ENCODE data around the gene ASIC2. TPM values are rescaled to one million over a fixed set of nuclear protein-coding genes. Genes with fewer than 3 reads are reported as not detected.

The ASIC2 gene
- total and polyA plus RNA-seq, 9 of the 15 experiments (the other 6 are each of a cell fraction or from before 2014, with no cell fraction given) = not detected

- FAIRE-seq = no peak
Measured at GRCh38 chr17:33009636-33010035, 283.5 kb downstream of the ASIC2 start.

GRCh38 chr17:33007186-33007585 is 285.9 kb downstream of the ASIC2 start:
- H3K9me3 ChIP-seq (replicated peaks; ENCODE audit: control insufficient read depth, insufficient read depth, low read depth, low read length) = no peaks in the 10 kb centered on the region
- H3K4me2 ChIP-seq (ENCODE audit: insufficient read depth, low read length) = no peak overlapping the region
- no peak overlapping the region for H2AFZ ChIP-seq (ENCODE audit: low read depth, low read length)
- no peaks in the 10 kb centered on the region for H4K20me1 ChIP-seq (replicated peaks; ENCODE audit: control insufficient read depth, insufficient read depth, low read length)
- no peak for ATAC-seq
- no peak overlapping the region for H3K9ac ChIP-seq (ENCODE audit: insufficient read depth in 1 of 2, low read depth in 2 of 2, low read length in 2 of 2)
- in situ Hi-C loops (cut with MboI) = no loop called here
- H3K4me3 ChIP-seq = no peak overlapping the region
- WGBS (ENCODE audit: insufficient coverage, low coverage, missing lambda C conversion rate) = 3% methylated on average over 7 of the region's 7 CpGs
- no peaks in the 10 kb centered on the region for H3K4me1 ChIP-seq (replicated peaks in 1 of 2; ENCODE audit: control insufficient read depth in 2 of 2, insufficient read depth in 2 of 2, low read length in 2 of 2)
- no peak overlapping the region for H3K27ac ChIP-seq (ENCODE audit: extremely low read depth, low read depth, low read length)
- H3K27me3 ChIP-seq (ENCODE audit: control insufficient read depth in 2 of 2, insufficient read depth in 2 of 2, low read length in 2 of 2) = peaks cover 11 to 30% of the 10 kb centered on the region in 2 experiments; a peak in 4 of 5 replicates
- no peak for FAIRE-seq
- H3K9me1 ChIP-seq (ENCODE audit: control insufficient read depth, insufficient read depth, low read length) = no peaks in the 10 kb centered on the region
- intact Hi-C loops (cut with micrococcal nuclease) = no loop called here
- no peak for DNase-seq (ENCODE audit: extremely low read depth in 1 of 4, low spot score in 3 of 4)
- BruUV-seq (replicated peaks) = no TSS peak
- CTCF ChIA-PET (ENCODE audit: low intra/inter-chr PET ratio) = no interaction called here
- H3K36me3 ChIP-seq (ENCODE audit: control insufficient read depth, insufficient read depth, low read length) = no peaks in the 10 kb centered on the region
- POLR2A ChIA-PET = no interaction called here
- H3K79me2 ChIP-seq (ENCODE audit: control insufficient read depth, insufficient read depth, low read length) = no peaks in the 10 kb centered on the region
- TF ChIP-seq BRD9 (IDR thresholded peaks at IDR 0.05; ENCODE audit: low read depth, partially characterized antibody) = no peak
- TF ChIP-seq FOXM1 (IDR thresholded peaks at IDR 0.05; ENCODE audit: low read depth) = no peak
- TF ChIP-seq FOXM1 (CRISPR knock-in tag; IDR thresholded peaks at IDR 0.05; ENCODE audit: low read depth) = no peak
- TF ChIP-seq ZNF217 (CRISPR knock-in tag; IDR thresholded peaks at IDR 0.05) = no peak
- TF ChIP-seq E2F6 (IDR thresholded peaks at IDR 0.05; ENCODE audit: borderline replicate concordance in 1 of 2, extremely low read depth in 1 of 2, insufficient read depth in 1 of 2, insufficient read length in 1 of 2, low read depth in 1 of 2, low read length in 1 of 2, poor library complexity in 1 of 2, severe bottlenecking in 1 of 2) = no peak
- no peak for TF ChIP-seq NR3C1 (CRISPR knock-in tag; IDR thresholded peaks at IDR 0.05)
- TF ChIP-seq ZNF518B (CRISPR knock-in tag; IDR thresholded peaks at IDR 0.05) = no peak
- TF ChIP-seq ZNF212 (CRISPR knock-in tag; IDR thresholded peaks at IDR 0.05) = no peak
- no peak for TF ChIP-seq ZKSCAN8 (CRISPR knock-in tag; IDR thresholded peaks at IDR 0.05)
- no peak for TF ChIP-seq FOXA1 (IDR thresholded peaks at IDR 0.05; ENCODE audit: borderline replicate concordance)
- TF ChIP-seq SMARCA5 (IDR thresholded peaks at IDR 0.05) = no peak

More at GRCh38 chr17:33009636-33010035, 283.5 kb downstream of the ASIC2 start:
- Histone ChIP-seq H4K20me1 (replicated peaks; ENCODE audit: control insufficient read depth, insufficient read depth, low read length) (no peaks in the 10 kb centered on the region), H3K9me3 (replicated peaks; ENCODE audit: control insufficient read depth, insufficient read depth, low read depth, low read length) (no peaks in the 10 kb centered on the region), H3K9ac (ENCODE audit: insufficient read depth in 1 of 2, low read depth in 2 of 2, low read length in 2 of 2) (no peak overlapping the region; a peak in 1 of 4 replicates), H3K4me2 (ENCODE audit: insufficient read depth, low read length) (no peak overlapping the region), H3K36me3 (ENCODE audit: control insufficient read depth, insufficient read depth, low read length) (no peaks in the 10 kb centered on the region), H3K79me2 (ENCODE audit: control insufficient read depth, insufficient read depth, low read length) (no peaks in the 10 kb centered on the region), H3K4me1 (replicated peaks in 1 of 2; ENCODE audit: control insufficient read depth in 2 of 2, insufficient read depth in 2 of 2, low read length in 2 of 2) (peaks cover 0 to 3% of the 10 kb centered on the region in 2 experiments; a peak in 2 of 5 replicates), H3K27me3 (ENCODE audit: control insufficient read depth in 2 of 2, insufficient read depth in 2 of 2, low read length in 2 of 2) (peaks cover 11 to 43% of the 10 kb centered on the region in 2 experiments; a peak in 4 of 5 replicates), H3K9me1 (ENCODE audit: control insufficient read depth, insufficient read depth, low read length) (no peaks in the 10 kb centered on the region), H2AFZ (ENCODE audit: low read depth, low read length) (no peak overlapping the region), H3K27ac (ENCODE audit: extremely low read depth, low read depth, low read length) (no peak overlapping the region), H3K4me3 (no peak overlapping the region)
- no TSS peak for BruUV-seq (replicated peaks)
- ATAC-seq (no peak), DNase-seq (ENCODE audit: extremely low read depth in 1 of 4, low spot score in 3 of 4) (no peak)
- WGBS (ENCODE audit: insufficient coverage, low coverage, missing lambda C conversion rate) = 13% methylated on average over 9 of the region's 9 CpGs
- intact Hi-C loops (cut with micrococcal nuclease) (no loop called here), in situ Hi-C loops (cut with MboI) (no loop called here)
- TF ChIP-seq BHLHE40 (IDR thresholded peaks at IDR 0.05; ENCODE audit: low read length) (no peak), THRAP3 (IDR thresholded peaks at IDR 0.05; ENCODE audit: borderline replicate concordance) (no peak), YBX1 (IDR thresholded peaks at IDR 0.05) (no peak), ZFP1 (CRISPR knock-in tag; IDR thresholded peaks at IDR 0.05) (no peak), ZNF431 (CRISPR knock-in tag; IDR thresholded peaks at IDR 0.05) (no peak)
- POLR2A ChIA-PET = interaction anchor here (0.7 kb wide), 1 partner anchor 19 kb away, joined by 4 read pairs; no protein-coding TSS in a partner anchor
- CTCF ChIA-PET (ENCODE audit: low intra/inter-chr PET ratio) = no interaction called here
